GM12878 (cell line): ENCODE results near the gene SMIM14. TPM values are rescaled to one million over a fixed set of nuclear protein-coding genes. Genes with fewer than 3 reads are reported as not detected.

Experiments used
- ATAC-seq: fragments of 200-7000 bp; cut with Tn5 transposase; 3 replicates; pipeline ENCODE4 v1.9.1; 2020; ENCODE audit warnings: mild to moderate bottlenecking, moderate library complexity
- BruUV-seq: library from RNA; stranded (reverse); fragments of 400-500 nt; replicated peaks from 2 replicates; lab custom pipeline; 2021; lab: Mats Ljungman, UMichigan
- CTCF ChIA-PET: fragments of 300-600 bp; sonication (Branson Sonifier 250); formaldehyde crosslinking; extraction: SDS; loops from one replicate; lab custom pipeline; 2021; ENCODE audit warnings: inconsistent platforms; lab: Yijun Ruan, JAX
- POLR2A ChIA-PET: fragments of 350-600 bp; formaldehyde crosslinking; extraction: SDS; loops from one replicate; lab custom pipeline; 2021; ENCODE audit warnings: inconsistent platforms; lab: Charles Lee
- RAD21 ChIA-PET: fragments of 300-600 bp; sonication (Branson Sonifier 250); formaldehyde crosslinking; loops from one replicate; lab custom pipeline; 2023; ENCODE audit warnings: antibody characterized with exemption; ENCODE audit not compliant: unreplicated experiment; lab: Charles Lee
- SMC1A ChIA-PET: fragments of 300-600 bp; sonication (Branson Sonifier 250); formaldehyde crosslinking; loops from one replicate; lab custom pipeline; 2023; ENCODE audit not compliant: unreplicated experiment, uncharacterized antibody; lab: Charles Lee
- DNase-seq: peaks from one replicate; pipeline ENCODE4 v3.0.0-alpha.2; 2011; ENCODE audit warnings: low read depth, low spot score
- FAIRE-seq: peaks from 3 replicates; lab custom pipeline; 2011; peaks lifted over from hg19 to GRCh38; lab: Jason Lieb, UNC
- H2AFZ ChIP-seq: 2 replicates; pipeline ENCODE4 v1.6.0; 2011; ENCODE audit warnings: low read depth, low read length, control low read depth; ENCODE audit not compliant: control insufficient read depth
- H3K27ac ChIP-seq: 2 replicates; pipeline ENCODE4 v1.5.1; 2011; ENCODE audit warnings: control low read depth; ENCODE audit not compliant: control insufficient read depth, insufficient read depth
- H3K27me3 ChIP-seq, 2 experiments: replicated peaks in 1 of 2; 2 replicates each; pipeline versions ENCODE4 v1.6.0 to v1.6.1; 2011; ENCODE audit warnings: low read length in 1 of 2; ENCODE audit not compliant: control insufficient read depth in 2 of 2, insufficient read depth in 2 of 2
- H3K36me3 ChIP-seq, 2 experiments: 2 replicates each; pipeline ENCODE4 v1.5.1; 2011; ENCODE audit warnings: low read length in 1 of 2; ENCODE audit not compliant: control insufficient read depth in 2 of 2, insufficient read depth in 2 of 2
- H3K4me1 ChIP-seq: 2 replicates; pipeline ENCODE4 v1.6.1; 2011; ENCODE audit warnings: mild to moderate bottlenecking, low read length, moderate library complexity, mixed read lengths; ENCODE audit not compliant: control insufficient read depth, insufficient read depth
- H3K4me2 ChIP-seq: 2 replicates; pipeline ENCODE4 v1.6.0; 2011; ENCODE audit warnings: control low read depth; ENCODE audit not compliant: control insufficient read depth, insufficient read depth
- H3K4me3 ChIP-seq: fragments of 200-600 bp; sonication (generic); 2 replicates; pipeline ENCODE4 v1.5.1; 2016
- H3K79me2 ChIP-seq: 2 replicates; pipeline ENCODE4 v1.6.0; 2011; ENCODE audit warnings: low read length; ENCODE audit not compliant: control insufficient read depth, insufficient read depth
- H3K9ac ChIP-seq: 2 replicates; pipeline ENCODE4 v1.8.0; 2011; ENCODE audit warnings: low read length, control low read depth, mixed read lengths; ENCODE audit not compliant: control insufficient read depth, insufficient read depth
- H3K9me3 ChIP-seq: replicated peaks from 3 replicates; pipeline ENCODE4 v1.5.1; 2011; ENCODE audit warnings: mild to moderate bottlenecking, low read length; ENCODE audit not compliant: control insufficient read depth, insufficient read depth
- H4K20me1 ChIP-seq: 2 replicates; pipeline ENCODE4 v1.6.0; 2011; ENCODE audit not compliant: control insufficient read depth, insufficient read depth
- CBX5 ChIP-seq: sonication (generic); IDR thresholded peaks from 2 replicates; pipeline ENCODE4 v1.6.1; 2016; ENCODE audit warnings: low read depth, moderate library complexity, mild to moderate bottlenecking, inconsistent platforms
- CHD2 ChIP-seq: IDR thresholded peaks from 2 replicates; pipeline ENCODE4 v1.6.1; 2011; ENCODE audit warnings: low read depth, low read length, improper control_type of control experiment, borderline replicate concordance
- EED ChIP-seq: sonication (generic); IDR thresholded peaks from 2 replicates; pipeline ENCODE4 v1.6.1; 2016; ENCODE audit warnings: antibody characterized with exemption, low read depth
- HSF1 ChIP-seq: fragments of 150-350 bp; IDR thresholded peaks from 2 replicates; pipeline ENCODE4 v1.6.1; 2014; ENCODE audit warnings: mild to moderate bottlenecking, low read depth, low read length
- IRF4 ChIP-seq: IDR thresholded peaks from 2 replicates; pipeline ENCODE4 v1.6.1; 2011; ENCODE audit warnings: low read depth, low read length
- RAD51 ChIP-seq: fragments of 450-650 bp; IDR thresholded peaks from 2 replicates; pipeline ENCODE4 v1.6.1; 2016; ENCODE audit warnings: moderate library complexity, mild to moderate bottlenecking, inconsistent platforms
- REST ChIP-seq: IDR thresholded peaks from 2 replicates; pipeline ENCODE4 v1.6.1; 2012; ENCODE audit warnings: mild to moderate bottlenecking, low read depth, low read length
- SP1 ChIP-seq: IDR thresholded peaks from one replicate; pipeline ENCODE4 v1.6.1; 2011; ENCODE audit warnings: low read depth, low read length
- USF1 ChIP-seq: IDR thresholded peaks from 2 replicates; pipeline ENCODE4 v1.6.1; 2011; ENCODE audit warnings: borderline replicate concordance, low read depth, mild to moderate bottlenecking, moderate library complexity, mixed read lengths, low read length; ENCODE audit not compliant: insufficient read depth; ENCODE audit errors: extremely low read length
- WRNIP1 ChIP-seq: IDR thresholded peaks from 2 replicates; pipeline ENCODE4 v1.6.1; 2011; ENCODE audit warnings: low read depth, low read length, improper control_type of control experiment, borderline replicate concordance
- ZNF622 ChIP-seq: fragments of 450-650 bp; IDR thresholded peaks from 2 replicates; pipeline ENCODE4 v1.6.1; 2017; ENCODE audit warnings: mild to moderate bottlenecking, inconsistent platforms
- WGBS: methylation state at CpG from one replicate; pipeline ENCODE4 v1.1.6; 2016; ENCODE audit warnings: low lambda C conversion rate; ENCODE audit not compliant: insufficient replicate concordance, insufficient coverage; ENCODE audit errors: missing lambda C conversion rate; 5-methylcytosine and 5-hydroxymethylcytosine counted together
- in situ Hi-C: fragments of 300-500 bp; cut with MboI; formaldehyde crosslinking; loops from 9 replicates; pipeline ENCODE4 v1.14.3; 2018; ENCODE audit warnings: mixed read lengths
- intact Hi-C: fragments of 100-400 bp; cut with micrococcal nuclease; formaldehyde crosslinking; loops from one replicate; pipeline ENCODE4 v1.14.2; 2022; ENCODE audit not compliant: unreplicated experiment
- polyA plus RNA-seq, 11 experiments: library from polyadenylated mRNA; depleted of rRNA in 4 of 11; unstranded in 6 of 11; stranded (reverse) in 5 of 11; fragments of >200 nt; fragmentation: Nextera tagmentation in 4 of 11; fragmentation: Illumina TruSeq in 1 of 11; extraction: Ambion mirVana in 4 of 11; extraction: Trizol in 1 of 11; gene quantifications; 1 replicate in 1 of 11; 2 replicates in 10 of 11; pipeline versions ENCODE4 v1.2.1 to v1.2.3, GENCODE V29; 2011 to 2016; ENCODE audit warnings: inconsistent platforms in 2 of 11, missing spikeins in 2 of 11, low read depth in 1 of 11
- total RNA-seq, 4 experiments: library from RNA; depleted of rRNA in 3 of 4; stranded (reverse); fragments of >200 nt in 3 of 4; fragmentation: Illumina TruSeq in 1 of 4; extraction: Trizol in 1 of 4; gene quantifications; 2 replicates each; pipeline versions ENCODE4 v1.2.1 to v1.2.3, GENCODE V29; 2013 to 2021

The SMIM14 gene
- total and polyA plus RNA-seq, 10 of the 15 experiments (the other 5 are each of a cell fraction or from before 2014, with no cell fraction given): 125 to 671 (median 188) TPM

- Histone ChIP-seq H3K9me3 (peaks cover 6% of the 10 kb centered on the region; the same call in 2 of the 3 replicates), H3K4me1 (no peaks in the 10 kb centered on the region), H3K36me3 (peaks cover 3 to 9% of the 10 kb centered on the region in 2 experiments), H3K27ac (no peak overlapping the region), H3K79me2 (no peaks in the 10 kb centered on the region), H3K27me3 (no peaks in the 10 kb centered on the region), H3K4me3 (no peak overlapping the region), H3K9ac (no peak overlapping the region), H4K20me1 (no peaks in the 10 kb centered on the region), H2AFZ (no peak overlapping the region), H3K4me2 (no peak overlapping the region)
- no TSS peak for BruUV-seq
- DNase-seq: no peak
- SMC1A ChIA-PET: interaction anchor here (1.4 kb wide), 1 partner anchor 12 kb away, joined by 6 read pairs; no protein-coding TSS in a partner anchor
- ATAC-seq: no peak
- no peak for FAIRE-seq
- RAD21 ChIA-PET: no interaction called here
- TF ChIP-seq ZNF622 (no peak), SP1 (no peak), USF1 (no peak), REST (no peak), CBX5 (no peak), WRNIP1 (no peak), HSF1 (no peak), RAD51 (no peak), CHD2 (no peak), EED (no peak), IRF4 (no peak)
- intact Hi-C loops: no loop called here
- in situ Hi-C loops: no loop called here
- CTCF ChIA-PET: interaction anchor here (0.7 to 1.0 kb wide), 2 partner anchors 9 to 194 kb away, joined by 3 read pairs; no protein-coding TSS in a partner anchor
- POLR2A ChIA-PET: interaction anchor here (1.3 kb wide), 1 partner anchor 75 kb away, joined by 4 read pairs; the partner anchor contains the start of gene SMIM14
- 89% methylated on average over 6 of the region's 6 CpGs for WGBS
These were observed 75.3 kb downstream of the SMIM14 start for GRCh38 chr4:39563346-39563847.
